HCT116 (cell line): Measurements from ENCODE around the gene NLRP6. TPM values are rescaled to one million over a fixed set of nuclear protein-coding genes. Genes with fewer than 3 reads are reported as not detected.

Experiments used
- ATAC-seq: fragments of 200-7000 bp; cut with Tn5 transposase; 2 replicates; pipeline ENCODE4 v1.9.1; 2020; ENCODE audit warnings: mild to moderate bottlenecking, moderate library complexity
- BruUV-seq: library from RNA; stranded (reverse); fragments of 400-500 nt; replicated peaks from 2 replicates; lab custom pipeline; 2021; lab: Mats Ljungman, UMichigan
- CTCF ChIA-PET: fragments of 300-600 bp; sonication (Branson Sonifier 250); formaldehyde crosslinking; loops from one replicate; lab custom pipeline; 2021; ENCODE audit warnings: antibody characterized with exemption; lab: Charles Lee
- POLR2A ChIA-PET: fragments of 300-600, 350-600 bp; sonication (Branson Sonifier 250); formaldehyde crosslinking; loops from one replicate; lab custom pipeline; 2021; ENCODE audit warnings: antibody characterized with exemption; lab: Charles Lee
- RAD21 ChIA-PET, 2 experiments: fragments of 300-600 bp; sonication (Branson Sonifier 250); formaldehyde crosslinking; loops; one replicate each; lab custom pipeline; 2023; ENCODE audit warnings: low total read pairs in 2 of 2; ENCODE audit not compliant: uncharacterized antibody in 2 of 2, unreplicated experiment in 2 of 2, low non-redundant PET in 1 of 2; lab: Charles Lee
- DNase-seq: peaks from one replicate; pipeline ENCODE4 v3.0.0-alpha.2; 2010; ENCODE audit warnings: low read depth, low spot score
- H2AFZ ChIP-seq: fragments of 200-600 bp; shearing (Covaris generic), sonication (generic); 2 replicates; pipeline ENCODE4 v1.6.1; 2017; ENCODE audit warnings: low read depth, mixed run types, mixed read lengths, antibody characterized with exemption, low read length; ENCODE audit not compliant: poor library complexity, severe bottlenecking
- H3K27ac ChIP-seq: 2 replicates; pipeline ENCODE4 v1.5.1; 2012; ENCODE audit warnings: low read depth, low read length
- H3K27me3 ChIP-seq: fragments of 200-600 bp; sonication (generic); 2 replicates; pipeline ENCODE4 v1.6.1; 2016; ENCODE audit warnings: mixed run types, low read length, mixed read lengths; ENCODE audit not compliant: insufficient read depth
- H3K36me3 ChIP-seq, 2 experiments: fragments of 200-500 bp in 1 of 2; fragments of 200-600 bp in 1 of 2; sonication (Bioruptor generic) in 1 of 2; sonication (generic) in 1 of 2; 2 replicates each; pipeline versions ENCODE4 v1.5.1 to v1.6.1; 2014 to 2016; ENCODE audit warnings: low read length in 2 of 2, inconsistent platforms in 1 of 2, mixed read lengths in 1 of 2, mixed run types in 1 of 2; ENCODE audit not compliant: insufficient read depth in 2 of 2, control insufficient read depth in 1 of 2
- H3K4me1 ChIP-seq, 2 experiments: fragments of 200-600 bp in 1 of 2; sonication (generic) in 1 of 2; 2 replicates each; pipeline versions ENCODE4 v1.5.1 to v1.6.1; 2012 to 2017; ENCODE audit warnings: low read length in 2 of 2, inconsistent platforms in 1 of 2, mild to moderate bottlenecking in 1 of 2, mixed read lengths in 1 of 2, mixed run types in 1 of 2, moderate library complexity in 1 of 2; ENCODE audit not compliant: insufficient read depth in 2 of 2, control insufficient read depth in 1 of 2
- H3K4me2 ChIP-seq: fragments of 200-600 bp; sonication (generic); 2 replicates; pipeline ENCODE4 v1.6.1; 2017; ENCODE audit warnings: mixed run types, low read length, mixed read lengths
- H3K4me3 ChIP-seq, 2 experiments: fragments of 200-600 bp in 1 of 2; sonication (generic) in 1 of 2; replicated peaks in 1 of 2; 2 replicates each; pipeline ENCODE4 v1.5.1; 2011 to 2016; ENCODE audit warnings: low read length in 2 of 2, control low read depth in 1 of 2, low read depth in 1 of 2, mild to moderate bottlenecking in 1 of 2, mixed read lengths in 1 of 2, mixed run types in 1 of 2
- H3K79me2 ChIP-seq: fragments of 200-600 bp; sonication (generic); 2 replicates; pipeline ENCODE4 v1.6.1; 2017; ENCODE audit warnings: mild to moderate bottlenecking, mixed run types, low read length, moderate library complexity, mixed read lengths; ENCODE audit not compliant: insufficient read depth
- H3K9ac ChIP-seq: fragments of 200-600 bp; sonication (generic); 2 replicates; pipeline ENCODE4 v1.6.1; 2016; ENCODE audit warnings: low read length, mixed read lengths
- H3K9me2 ChIP-seq: fragments of 200-600 bp; sonication (generic), shearing (Covaris generic); 2 replicates; pipeline ENCODE4 v1.6.1; 2017; ENCODE audit warnings: mixed run types, mild to moderate bottlenecking, moderate library complexity; ENCODE audit not compliant: insufficient read depth
- H3K9me3 ChIP-seq, 2 experiments: fragments of 200-500 bp in 1 of 2; fragments of 200-600 bp in 1 of 2; sonication (Bioruptor generic) in 1 of 2; sonication (generic) in 1 of 2; 2 replicates each; pipeline ENCODE4 v1.6.1; 2014 to 2017; ENCODE audit warnings: low read length in 2 of 2, mixed read lengths in 2 of 2, inconsistent platforms in 1 of 2, low read depth in 1 of 2, mild to moderate bottlenecking in 1 of 2, mixed run types in 1 of 2, moderate library complexity in 1 of 2; ENCODE audit not compliant: control insufficient read depth in 1 of 2, insufficient read depth in 1 of 2
- H4K20me1 ChIP-seq: fragments of 200-600 bp; sonication (generic), shearing (Covaris generic); 2 replicates; pipeline ENCODE4 v1.6.1; 2017; ENCODE audit warnings: mixed run types, mild to moderate bottlenecking, moderate library complexity; ENCODE audit not compliant: insufficient read depth
- CBX3 ChIP-seq: IDR thresholded peaks from 2 replicates; pipeline ENCODE4 v1.6.1; 2012; ENCODE audit warnings: low read depth
- CEBPB ChIP-seq: IDR thresholded peaks from 2 replicates; pipeline ENCODE4 v1.6.1; 2012; ENCODE audit warnings: low read depth
- EZH2 ChIP-seq: fragments of 200-600 bp; sonication (generic); IDR thresholded peaks from 2 replicates; pipeline ENCODE4 v1.6.1; 2017; ENCODE audit warnings: antibody characterized with exemption, mixed run types
- JUND ChIP-seq: IDR thresholded peaks from 2 replicates; pipeline ENCODE4 v1.6.1; 2012
- POLR2A ChIP-seq: IDR thresholded peaks from 2 replicates; pipeline ENCODE4 v1.7.0; 2011; ENCODE audit warnings: borderline replicate concordance; ENCODE audit not compliant: insufficient read depth, insufficient read length; ENCODE audit errors: extremely low read depth
- RAD21 ChIP-seq: IDR thresholded peaks from 2 replicates; pipeline ENCODE4 v1.6.1; 2012; ENCODE audit warnings: low read depth, mild to moderate bottlenecking
- SRF ChIP-seq: IDR thresholded peaks from 2 replicates; pipeline ENCODE4 v1.6.1; 2012; ENCODE audit warnings: low read depth
- YY1 ChIP-seq: IDR thresholded peaks from 2 replicates; pipeline ENCODE4 v1.6.1; 2011; ENCODE audit warnings: low read length, low read depth, moderate library complexity, mild to moderate bottlenecking; ENCODE audit not compliant: insufficient replicate concordance; ENCODE audit errors: extremely low read depth
- ZNF274 ChIP-seq: fragments of 200-500 bp; sonication (Bioruptor generic); IDR thresholded peaks from 2 replicates; pipeline ENCODE4 v1.6.1; 2014; ENCODE audit warnings: mild to moderate bottlenecking, low read depth, low read length, inconsistent platforms
- intact Hi-C: fragments of 100-400 bp; cut with micrococcal nuclease; formaldehyde crosslinking; loops from 2 replicates; pipeline ENCODE4 v1.10.0; 2022
- total RNA-seq: library from RNA; stranded (reverse); gene quantifications from one replicate; pipeline ENCODE4 v1.2.1, GENCODE V29; 2021; ENCODE audit not compliant: unreplicated experiment
- TF ChIP-seq, protein P1 (sequence below): IDR thresholded peaks from 2 replicates; pipeline ENCODE4 v1.6.1; 2011; ENCODE audit warnings: mild to moderate bottlenecking, low read length, moderate library complexity; ENCODE audit not compliant: insufficient replicate concordance; ENCODE audit errors: extremely low read depth
- TF ChIP-seq, protein P2 (sequence below): IDR thresholded peaks from 2 replicates; pipeline ENCODE4 v1.6.1; 2012
- TF ChIP-seq, protein P3 (sequence below), 3 experiments: fragments of 200-600 bp in 1 of 3; sonication (generic) in 1 of 3; IDR thresholded peaks in 2 of 3; conservative IDR thresholded peaks in 1 of 3; 2 replicates each; pipeline ENCODE4 v1.5.1; 2012 to 2017; ENCODE audit warnings: low read depth in 2 of 3, low read length in 2 of 3, antibody characterized with exemption in 1 of 3, borderline replicate concordance in 1 of 3, control low read depth in 1 of 3, mild to moderate bottlenecking in 1 of 3, mixed read lengths in 1 of 3, mixed run types in 1 of 3, moderate library complexity in 1 of 3; ENCODE audit not compliant: insufficient read depth in 1 of 3
- TF ChIP-seq, protein P4 (sequence below): IDR thresholded peaks from 2 replicates; pipeline ENCODE4 v1.6.1; 2012
- TF ChIP-seq, protein P5 (sequence below): IDR thresholded peaks from 2 replicates; pipeline ENCODE4 v1.6.1; 2012; ENCODE audit warnings: low read depth

Gene NLRP6
- total RNA-seq, 1 experiment from 2014 or later = not detected

DNA sequence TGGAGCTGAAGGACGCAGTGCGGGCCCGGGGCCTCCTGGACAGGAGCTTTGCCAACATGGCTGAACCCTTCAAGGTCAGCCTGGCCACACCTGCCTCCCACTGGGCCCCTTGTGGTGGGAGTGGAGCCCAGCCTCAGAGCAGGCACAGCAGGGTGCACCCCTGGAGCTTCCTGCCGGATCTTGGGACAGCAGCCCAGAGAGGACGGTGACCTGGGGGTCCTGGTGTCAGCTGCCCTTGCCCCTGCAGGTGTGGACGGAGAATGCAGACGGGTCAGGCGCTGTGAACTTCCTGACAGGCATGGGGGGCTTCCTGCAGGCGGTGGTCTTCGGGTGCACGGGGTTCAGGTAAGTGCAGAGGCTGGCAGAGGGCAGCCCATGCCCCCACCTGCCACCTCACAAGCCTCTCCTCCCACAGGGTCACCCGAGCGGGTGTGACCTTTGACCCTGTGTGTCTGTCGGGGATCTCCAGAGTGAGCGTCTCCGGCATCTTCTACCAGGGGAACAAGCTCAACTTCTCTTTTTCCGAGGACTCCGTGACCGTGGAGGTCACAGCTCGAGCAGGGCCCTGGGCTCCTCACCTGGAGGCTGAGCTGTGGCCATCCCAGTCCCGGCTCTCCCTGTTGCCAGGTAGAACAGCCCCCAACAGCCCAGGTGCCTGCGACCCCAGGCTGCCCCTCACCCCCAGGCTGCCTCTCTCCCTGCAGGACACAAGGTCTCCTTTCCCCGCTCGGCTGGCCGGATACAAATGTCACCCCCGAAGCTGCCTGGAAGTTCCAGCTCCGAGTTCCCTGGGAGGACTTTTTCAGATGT lies 15.8 kb downstream of the NLRP6 start:
- H3K27me3 ChIP-seq = no peaks in the 10 kb centered on the region
- H3K27ac ChIP-seq = no peak overlapping the region
- ATAC-seq (no peak), DNase-seq (no peak)
- no TSS peak for BruUV-seq
- TF ChIP-seq, protein P1, sequence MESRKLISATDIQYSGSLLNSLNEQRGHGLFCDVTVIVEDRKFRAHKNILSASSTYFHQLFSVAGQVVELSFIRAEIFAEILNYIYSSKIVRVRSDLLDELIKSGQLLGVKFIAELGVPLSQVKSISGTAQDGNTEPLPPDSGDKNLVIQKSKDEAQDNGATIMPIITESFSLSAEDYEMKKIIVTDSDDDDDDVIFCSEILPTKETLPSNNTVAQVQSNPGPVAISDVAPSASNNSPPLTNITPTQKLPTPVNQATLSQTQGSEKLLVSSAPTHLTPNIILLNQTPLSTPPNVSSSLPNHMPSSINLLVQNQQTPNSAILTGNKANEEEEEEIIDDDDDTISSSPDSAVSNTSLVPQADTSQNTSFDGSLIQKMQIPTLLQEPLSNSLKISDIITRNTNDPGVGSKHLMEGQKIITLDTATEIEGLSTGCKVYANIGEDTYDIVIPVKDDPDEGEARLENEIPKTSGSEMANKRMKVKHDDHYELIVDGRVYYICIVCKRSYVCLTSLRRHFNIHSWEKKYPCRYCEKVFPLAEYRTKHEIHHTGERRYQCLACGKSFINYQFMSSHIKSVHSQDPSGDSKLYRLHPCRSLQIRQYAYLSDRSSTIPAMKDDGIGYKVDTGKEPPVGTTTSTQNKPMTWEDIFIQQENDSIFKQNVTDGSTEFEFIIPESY = no peak
- TF ChIP-seq, protein P2, sequence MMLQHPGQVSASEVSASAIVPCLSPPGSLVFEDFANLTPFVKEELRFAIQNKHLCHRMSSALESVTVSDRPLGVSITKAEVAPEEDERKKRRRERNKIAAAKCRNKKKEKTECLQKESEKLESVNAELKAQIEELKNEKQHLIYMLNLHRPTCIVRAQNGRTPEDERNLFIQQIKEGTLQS = no peak
- TF ChIP-seq CBX3 = no peak
- TF ChIP-seq, protein P3, sequence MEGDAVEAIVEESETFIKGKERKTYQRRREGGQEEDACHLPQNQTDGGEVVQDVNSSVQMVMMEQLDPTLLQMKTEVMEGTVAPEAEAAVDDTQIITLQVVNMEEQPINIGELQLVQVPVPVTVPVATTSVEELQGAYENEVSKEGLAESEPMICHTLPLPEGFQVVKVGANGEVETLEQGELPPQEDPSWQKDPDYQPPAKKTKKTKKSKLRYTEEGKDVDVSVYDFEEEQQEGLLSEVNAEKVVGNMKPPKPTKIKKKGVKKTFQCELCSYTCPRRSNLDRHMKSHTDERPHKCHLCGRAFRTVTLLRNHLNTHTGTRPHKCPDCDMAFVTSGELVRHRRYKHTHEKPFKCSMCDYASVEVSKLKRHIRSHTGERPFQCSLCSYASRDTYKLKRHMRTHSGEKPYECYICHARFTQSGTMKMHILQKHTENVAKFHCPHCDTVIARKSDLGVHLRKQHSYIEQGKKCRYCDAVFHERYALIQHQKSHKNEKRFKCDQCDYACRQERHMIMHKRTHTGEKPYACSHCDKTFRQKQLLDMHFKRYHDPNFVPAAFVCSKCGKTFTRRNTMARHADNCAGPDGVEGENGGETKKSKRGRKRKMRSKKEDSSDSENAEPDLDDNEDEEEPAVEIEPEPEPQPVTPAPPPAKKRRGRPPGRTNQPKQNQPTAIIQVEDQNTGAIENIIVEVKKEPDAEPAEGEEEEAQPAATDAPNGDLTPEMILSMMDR (IDR thresholded peaks at IDR 0.05 in 2 of 3, conservative IDR thresholded peaks at IDR 0.05 in 1 of 3; ENCODE audit: borderline replicate concordance in 1 of 3, insufficient read depth in 1 of 3, low read depth in 2 of 3, low read length in 2 of 3) = no peak
- TF ChIP-seq RAD21 = no peak
- TF ChIP-seq EZH2 = no peak
- TF ChIP-seq POLR2A = no peak
- TF ChIP-seq, protein P4, sequence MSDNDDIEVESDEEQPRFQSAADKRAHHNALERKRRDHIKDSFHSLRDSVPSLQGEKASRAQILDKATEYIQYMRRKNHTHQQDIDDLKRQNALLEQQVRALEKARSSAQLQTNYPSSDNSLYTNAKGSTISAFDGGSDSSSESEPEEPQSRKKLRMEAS = no peak
- TF ChIP-seq YY1 = no peak
- no peak for TF ChIP-seq CEBPB
- no peak for TF ChIP-seq SRF
- no peak for TF ChIP-seq ZNF274
- TF ChIP-seq, protein P5, sequence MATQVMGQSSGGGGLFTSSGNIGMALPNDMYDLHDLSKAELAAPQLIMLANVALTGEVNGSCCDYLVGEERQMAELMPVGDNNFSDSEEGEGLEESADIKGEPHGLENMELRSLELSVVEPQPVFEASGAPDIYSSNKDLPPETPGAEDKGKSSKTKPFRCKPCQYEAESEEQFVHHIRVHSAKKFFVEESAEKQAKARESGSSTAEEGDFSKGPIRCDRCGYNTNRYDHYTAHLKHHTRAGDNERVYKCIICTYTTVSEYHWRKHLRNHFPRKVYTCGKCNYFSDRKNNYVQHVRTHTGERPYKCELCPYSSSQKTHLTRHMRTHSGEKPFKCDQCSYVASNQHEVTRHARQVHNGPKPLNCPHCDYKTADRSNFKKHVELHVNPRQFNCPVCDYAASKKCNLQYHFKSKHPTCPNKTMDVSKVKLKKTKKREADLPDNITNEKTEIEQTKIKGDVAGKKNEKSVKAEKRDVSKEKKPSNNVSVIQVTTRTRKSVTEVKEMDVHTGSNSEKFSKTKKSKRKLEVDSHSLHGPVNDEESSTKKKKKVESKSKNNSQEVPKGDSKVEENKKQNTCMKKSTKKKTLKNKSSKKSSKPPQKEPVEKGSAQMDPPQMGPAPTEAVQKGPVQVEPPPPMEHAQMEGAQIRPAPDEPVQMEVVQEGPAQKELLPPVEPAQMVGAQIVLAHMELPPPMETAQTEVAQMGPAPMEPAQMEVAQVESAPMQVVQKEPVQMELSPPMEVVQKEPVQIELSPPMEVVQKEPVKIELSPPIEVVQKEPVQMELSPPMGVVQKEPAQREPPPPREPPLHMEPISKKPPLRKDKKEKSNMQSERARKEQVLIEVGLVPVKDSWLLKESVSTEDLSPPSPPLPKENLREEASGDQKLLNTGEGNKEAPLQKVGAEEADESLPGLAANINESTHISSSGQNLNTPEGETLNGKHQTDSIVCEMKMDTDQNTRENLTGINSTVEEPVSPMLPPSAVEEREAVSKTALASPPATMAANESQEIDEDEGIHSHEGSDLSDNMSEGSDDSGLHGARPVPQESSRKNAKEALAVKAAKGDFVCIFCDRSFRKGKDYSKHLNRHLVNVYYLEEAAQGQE = no peak
- TF ChIP-seq JUND = no peak
- ChIA-PET CTCF (no interaction called here), RAD21 (no interaction called here), POLR2A (no interaction called here)
- H3K9me3 ChIP-seq = no peaks in the 10 kb centered on the region
- H4K20me1 ChIP-seq = no peaks in the 10 kb centered on the region
- no peak overlapping the region for H3K4me2 ChIP-seq
- 0 out of 2 replicates have a peak, but pooled peaks cover 3% of the 10 kb centered on the region for H3K79me2 ChIP-seq
- H3K36me3 ChIP-seq = peaks cover 0 to 5% of the 10 kb centered on the region in 2 experiments; a peak in 3 of 4 replicates
- no peak overlapping the region for H3K4me3 ChIP-seq
- intact Hi-C loops = no loop called here
- peaks cover 4 to 10% of the 10 kb centered on the region in 2 experiments; a peak in 3 of 4 replicates for H3K4me1 ChIP-seq
- no peaks in the 10 kb centered on the region for H3K9me2 ChIP-seq
- no peak overlapping the region for H3K9ac ChIP-seq
- H2AFZ ChIP-seq = no peak overlapping the region
